ENCODE data around the gene SEL1L2.

SEL1L2 gene

GRCh38 chr20:13929836-13930235 is 60.6 kb downstream of the SEL1L2 start:
- DNase-seq, result no peak

GRCh38 chr20:13928901-13929300 is 61.5 kb downstream of the SEL1L2 start:
- no peak for DNase-seq

GRCh38 chr20:13927171-13927570 is 63.2 kb downstream of the SEL1L2 start:
- DNase-seq, result no peak

GRCh38 chr20:13922241-13922640 is 68.2 kb downstream of the SEL1L2 start:
- no peak for DNase-seq

- no peak for DNase-seq
These were observed 75.1 kb downstream of the SEL1L2 start for GRCh38 chr20:13915284-13915683.

GRCh38 chr20:13913572-13913971 is 76.8 kb downstream of the SEL1L2 start:
- DNase-seq, result no peak

GRCh38 chr20:13913131-13913530 is 77.3 kb downstream of the SEL1L2 start:
- DNase-seq, result no peak

- DNase-seq, result no peak
These were observed 79.9 kb downstream of the SEL1L2 start for GRCh38 chr20:13910492-13910891.

GRCh38 chr20:13909067-13909466 is 81.3 kb downstream of the SEL1L2 start:
- DNase-seq, result no peak

GRCh38 chr20:13904766-13905165 is 85.6 kb downstream of the SEL1L2 start:
- no peak for DNase-seq

GRCh38 chr20:13900496-13900895 is 89.9 kb downstream of the SEL1L2 start:
- DNase-seq, result no peak

GRCh38 chr20:13898012-13898612 is 92.3 kb downstream of the SEL1L2 start:
- DNase-seq, result no peak

- no peak for DNase-seq
These were observed 98.8 kb downstream of the SEL1L2 start for GRCh38 chr20:13891575-13891974.

- no peak for DNase-seq
These were observed 105.6 kb downstream of the SEL1L2 start for GRCh38 chr20:13884803-13885202.

GRCh38 chr20:13883425-13883824 is 107.0 kb downstream of the SEL1L2 start:
- no peak for DNase-seq

- no peak for DNase-seq
These were observed 111.8 kb downstream of the SEL1L2 start for GRCh38 chr20:13878566-13878965.

GRCh38 chr20:13877793-13878192 is 112.6 kb downstream of the SEL1L2 start:
- DNase-seq, result no peak

- no peak for DNase-seq
These were observed 115.1 kb downstream of the SEL1L2 start for GRCh38 chr20:13875265-13875811.

GRCh38 chr20:13874394-13875157 is 115.8 kb downstream of the SEL1L2 start:
- DNase-seq, result no peak

- no peak for DNase-seq
These were observed 116.6 kb downstream of the SEL1L2 start for GRCh38 chr20:13873831-13874230.

GRCh38 chr20:13870170-13870748 is 120.2 kb downstream of the SEL1L2 start:
- DNase-seq, result no peak

GRCh38 chr20:13868331-13868730 is 122.1 kb downstream of the SEL1L2 start:
- peak; percentile 93 for DNase-seq

GRCh38 chr20:13865791-13866351 is 124.5 kb downstream of the SEL1L2 start:
- DNase-seq, result no peak

- DNase-seq, result no peak
These were observed 125.3 kb downstream of the SEL1L2 start for GRCh38 chr20:13865156-13865555.
